Smooth muscle cell (in vitro differentiated cells): Measurements from ENCODE around the gene KRT16. TPM values are rescaled to one million over a fixed set of nuclear protein-coding genes. Genes with fewer than 3 reads are reported as not detected.

Experiments
- DNase-seq: peaks from one replicate; lab custom pipeline; 2025; ENCODE audit not compliant: unreplicated experiment; lab: John Stamatoyannopoulos, UW
- H2AFZ ChIP-seq: fragments of 200-600 bp; sonication (generic); 2 replicates; pipeline ENCODE4 v1.6.0; 2016; ENCODE audit warnings: antibody characterized with exemption, low read depth, mild to moderate bottlenecking
- H3F3A ChIP-seq: fragments of 200-600 bp; sonication (generic); 2 replicates; pipeline ENCODE4 v1.6.0; 2017; ENCODE audit warnings: antibody characterized with exemption, low read depth
- H3K27ac ChIP-seq: fragments of 200-600 bp; sonication (generic); 2 replicates; pipeline ENCODE4 v1.5.1; 2016; ENCODE audit warnings: low read depth, mild to moderate bottlenecking
- H3K27me3 ChIP-seq: fragments of 200-600 bp; sonication (generic); 2 replicates; pipeline ENCODE4 v1.6.1; 2016; ENCODE audit warnings: low read depth, mild to moderate bottlenecking
- H3K36me3 ChIP-seq: fragments of 200-600 bp; sonication (generic); 2 replicates; pipeline ENCODE4 v1.5.1; 2016; ENCODE audit warnings: low read depth
- H3K4me1 ChIP-seq: fragments of 200-600 bp; sonication (generic); 2 replicates; pipeline ENCODE4 v1.5.1; 2016; ENCODE audit warnings: low read depth
- H3K4me2 ChIP-seq: fragments of 200-600 bp; sonication (generic); 2 replicates; pipeline ENCODE4 v1.6.0; 2016; ENCODE audit warnings: mild to moderate bottlenecking
- H3K4me3 ChIP-seq: fragments of 200-600 bp; sonication (generic); 2 replicates; pipeline ENCODE4 v1.5.1; 2016; ENCODE audit warnings: mild to moderate bottlenecking
- H3K79me2 ChIP-seq: fragments of 200-600 bp; sonication (generic); 2 replicates; pipeline ENCODE4 v1.6.0; 2016; ENCODE audit warnings: low read depth, mild to moderate bottlenecking
- H3K9ac ChIP-seq: fragments of 200-600 bp; sonication (generic); 2 replicates; pipeline ENCODE4 v1.6.0; 2016; ENCODE audit warnings: low read depth
- H3K9me3 ChIP-seq: fragments of 200-600 bp; sonication (generic); replicated peaks from 2 replicates; pipeline ENCODE4 v1.5.1; 2016; ENCODE audit warnings: low read depth
- H4K20me1 ChIP-seq: fragments of 200-600 bp; sonication (generic); 2 replicates; pipeline ENCODE4 v1.6.0; 2016; ENCODE audit warnings: low read depth
- WGBS: methylation state at CpG from one replicate; pipeline ENCODE4 v1.1.7; 2016; ENCODE audit warnings: low lambda C conversion rate; 5-methylcytosine and 5-hydroxymethylcytosine counted together
- polyA plus RNA-seq: library from polyadenylated mRNA; unstranded; fragments of >200 nt; fragmentation: Nextera tagmentation; extraction: Ambion mirVana; gene quantifications from 2 replicates; pipeline ENCODE4 v1.2.1, GENCODE V29; 2016
- total RNA-seq: library from RNA; depleted of rRNA; stranded (reverse); fragments of >200 nt; gene quantifications from 2 replicates; pipeline ENCODE4 v1.2.3, GENCODE V29; 2014
- TF ChIP-seq, protein P1 (sequence below): fragments of 200-600 bp; sonication (generic); IDR thresholded peaks from 2 replicates; pipeline ENCODE4 v1.5.1; 2017; ENCODE audit warnings: borderline replicate concordance, mild to moderate bottlenecking, antibody characterized with exemption; ENCODE audit not compliant: insufficient read depth, poor library complexity, severe bottlenecking

KRT16 gene
- total and polyA plus RNA-seq, 2 experiments from 2014 or later, result 304 to 521 TPM

DNA sequence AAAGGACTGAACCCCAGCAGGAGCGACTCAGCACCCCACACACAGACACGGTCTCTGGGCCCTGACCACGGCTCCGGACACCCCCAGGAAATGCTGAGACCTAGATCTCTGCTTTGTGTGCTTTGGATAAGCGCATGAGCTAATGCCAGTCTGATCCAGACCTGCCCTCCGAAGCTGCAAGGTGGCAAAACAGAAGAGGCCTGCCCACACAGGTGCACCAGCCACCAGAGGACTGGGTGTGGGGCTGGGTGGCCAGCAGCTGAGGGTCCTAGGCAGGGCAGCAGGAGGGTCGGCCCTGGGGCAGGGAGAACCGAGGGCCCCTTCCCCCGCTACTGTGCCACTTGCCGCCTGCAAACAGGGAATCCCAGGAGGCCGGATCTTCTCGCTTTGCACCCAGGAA is 45.4 kb upstream of the KRT16 start:
- Histone ChIP-seq H2AFZ (no peak overlapping the region), H4K20me1 (no peaks in the 10 kb centered on the region), H3K4me1 (peaks cover 10% of the 10 kb centered on the region), H3K27ac (no peak overlapping the region), H3K9ac (no peak overlapping the region), H3K9me3 (no peaks in the 10 kb centered on the region), H3K36me3 (no peaks in the 10 kb centered on the region), H3K27me3 (no peaks in the 10 kb centered on the region), H3K4me2 (no peak overlapping the region), H3F3A (no peaks in the 10 kb centered on the region), H3K79me2 (no peaks in the 10 kb centered on the region), H3K4me3 (no peak overlapping the region)
- no peak for DNase-seq
- WGBS, result 93% methylated on average over 12 of the region's 12 CpGs
- TF ChIP-seq, protein P1, sequence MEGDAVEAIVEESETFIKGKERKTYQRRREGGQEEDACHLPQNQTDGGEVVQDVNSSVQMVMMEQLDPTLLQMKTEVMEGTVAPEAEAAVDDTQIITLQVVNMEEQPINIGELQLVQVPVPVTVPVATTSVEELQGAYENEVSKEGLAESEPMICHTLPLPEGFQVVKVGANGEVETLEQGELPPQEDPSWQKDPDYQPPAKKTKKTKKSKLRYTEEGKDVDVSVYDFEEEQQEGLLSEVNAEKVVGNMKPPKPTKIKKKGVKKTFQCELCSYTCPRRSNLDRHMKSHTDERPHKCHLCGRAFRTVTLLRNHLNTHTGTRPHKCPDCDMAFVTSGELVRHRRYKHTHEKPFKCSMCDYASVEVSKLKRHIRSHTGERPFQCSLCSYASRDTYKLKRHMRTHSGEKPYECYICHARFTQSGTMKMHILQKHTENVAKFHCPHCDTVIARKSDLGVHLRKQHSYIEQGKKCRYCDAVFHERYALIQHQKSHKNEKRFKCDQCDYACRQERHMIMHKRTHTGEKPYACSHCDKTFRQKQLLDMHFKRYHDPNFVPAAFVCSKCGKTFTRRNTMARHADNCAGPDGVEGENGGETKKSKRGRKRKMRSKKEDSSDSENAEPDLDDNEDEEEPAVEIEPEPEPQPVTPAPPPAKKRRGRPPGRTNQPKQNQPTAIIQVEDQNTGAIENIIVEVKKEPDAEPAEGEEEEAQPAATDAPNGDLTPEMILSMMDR, result no peak

DNA sequence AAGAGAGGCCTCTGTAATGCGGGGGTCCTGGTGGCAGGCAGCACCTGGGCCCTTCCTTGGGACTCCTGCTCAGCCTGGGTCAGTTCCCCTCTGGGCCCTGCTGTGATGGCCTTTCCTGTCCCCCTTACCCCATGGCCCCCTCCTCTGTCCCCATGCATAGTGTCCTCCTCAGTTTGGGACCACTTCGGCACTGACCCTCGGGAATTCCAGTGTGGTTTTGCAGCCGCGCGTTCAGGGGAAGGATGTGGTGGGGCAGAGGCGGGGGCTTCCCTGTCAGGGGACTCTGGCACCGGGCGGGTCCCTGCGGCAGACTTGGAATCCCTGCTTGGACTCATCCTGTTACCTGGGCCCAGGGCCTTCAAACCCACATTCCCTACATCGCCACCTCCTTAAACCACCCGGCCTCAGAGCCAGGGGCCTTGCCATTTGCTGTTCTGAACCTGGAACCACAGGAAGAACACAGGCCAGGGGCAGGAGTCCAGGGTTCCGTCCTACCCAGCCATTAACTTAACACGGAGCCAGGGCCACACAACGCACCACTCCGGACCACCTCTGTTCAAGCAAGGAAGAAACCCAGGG is 44.7 kb upstream of the KRT16 start:
- H3K4me2 ChIP-seq, result no peak overlapping the region
- H3K4me3 ChIP-seq, result no peak overlapping the region
- no peaks in the 10 kb centered on the region for H3F3A ChIP-seq
- TF ChIP-seq, protein P1, result no peak
- no peaks in the 10 kb centered on the region for H3K27me3 ChIP-seq
- no peaks in the 10 kb centered on the region for H4K20me1 ChIP-seq
- H3K36me3 ChIP-seq, result no peaks in the 10 kb centered on the region
- H3K4me1 ChIP-seq, result peaks cover 10% of the 10 kb centered on the region
- no peak overlapping the region for H2AFZ ChIP-seq
- WGBS, result 96% methylated on average over 15 of the region's 16 CpGs
- no peak overlapping the region for H3K27ac ChIP-seq
- H3K79me2 ChIP-seq, result no peaks in the 10 kb centered on the region
- no peak overlapping the region for H3K9ac ChIP-seq
- DNase-seq, result no peak
- no peaks in the 10 kb centered on the region for H3K9me3 ChIP-seq

DNA sequence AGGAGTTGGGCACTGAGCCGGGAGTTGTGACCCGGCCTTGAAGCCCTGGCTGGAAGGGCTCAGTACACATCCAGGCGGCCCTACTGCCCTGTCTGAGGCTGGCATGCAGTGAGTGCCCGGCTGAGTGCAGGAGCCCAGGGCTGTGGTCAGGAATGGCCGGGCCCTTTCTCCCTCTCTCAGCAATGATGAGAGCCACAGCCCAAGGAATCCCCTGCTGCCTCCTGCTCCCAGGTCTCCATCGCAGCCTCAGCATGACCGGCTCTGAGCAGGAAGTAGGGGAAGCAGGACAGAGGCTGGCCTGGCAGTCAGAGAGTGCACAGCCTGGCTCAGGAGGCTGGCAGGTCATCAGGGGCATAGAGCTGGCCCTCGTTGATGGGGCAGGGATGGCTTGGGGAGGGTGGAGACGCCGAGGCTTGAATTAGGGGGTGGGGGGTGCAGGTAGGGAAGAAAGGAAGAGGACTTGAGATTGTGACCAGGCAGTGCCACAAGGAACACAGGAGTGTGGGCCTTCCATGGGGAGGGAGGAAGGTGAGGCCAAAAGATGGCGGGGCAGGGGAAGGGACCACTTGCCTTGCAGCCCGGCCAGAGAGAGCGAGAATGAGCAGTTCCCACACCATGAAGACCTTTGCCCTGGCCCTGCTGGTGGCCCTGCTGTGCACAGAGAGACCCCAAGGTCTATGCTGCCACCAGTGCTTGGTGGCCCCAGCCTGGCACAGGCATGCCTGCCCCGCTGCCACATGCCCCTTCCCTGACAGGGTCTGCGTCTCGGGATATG is 43.9 kb upstream of the KRT16 start:
- H3K79me2 ChIP-seq, result no peaks in the 10 kb centered on the region
- H3K4me1 ChIP-seq, result peaks cover 10% of the 10 kb centered on the region
- H3K27me3 ChIP-seq, result no peaks in the 10 kb centered on the region
- H3K27ac ChIP-seq, result peak overlapping the region; percentile 87
- no peak overlapping the region for H3K4me2 ChIP-seq
- 96% methylated on average over 16 of the region's 16 CpGs for WGBS
- H2AFZ ChIP-seq, result no peak overlapping the region
- DNase-seq, result no peak
- H3K9me3 ChIP-seq, result no peaks in the 10 kb centered on the region
- TF ChIP-seq, protein P1, result no peak
- peak overlapping the region; percentile 34 for H3K9ac ChIP-seq
- H3F3A ChIP-seq, result no peaks in the 10 kb centered on the region
- H3K4me3 ChIP-seq, result no peak overlapping the region
- no peaks in the 10 kb centered on the region for H4K20me1 ChIP-seq
- H3K36me3 ChIP-seq, result no peaks in the 10 kb centered on the region
